Astrocyte (in vitro differentiated cells and primary cell): ENCODE measurements around the gene IGFALS. TPM values are rescaled to one million over a fixed set of nuclear protein-coding genes. Genes with fewer than 3 reads are reported as not detected.

Source experiments
- DNase-seq: peaks from one replicate; pipeline ENCODE4 v3.0.0-alpha.2; 2010; ENCODE audit warnings: low read depth
- FAIRE-seq: peaks from 2 replicates; lab custom pipeline; 2011; peaks lifted over from hg19 to GRCh38; lab: Jason Lieb, UNC
- H2AFZ ChIP-seq: 2 replicates; pipeline ENCODE4 v1.6.0; 2012; ENCODE audit warnings: low read depth, low read length, inconsistent platforms
- H3K27ac ChIP-seq: 2 replicates; pipeline ENCODE4 v1.5.1; 2011; ENCODE audit warnings: low read depth, low read length, inconsistent platforms
- H3K27me3 ChIP-seq: 2 replicates; pipeline ENCODE4 v1.6.0; 2011; ENCODE audit warnings: low read length, inconsistent platforms; ENCODE audit not compliant: insufficient read depth
- H3K36me3 ChIP-seq: 2 replicates; pipeline ENCODE4 v1.5.1; 2011; ENCODE audit warnings: low read length, inconsistent platforms; ENCODE audit not compliant: insufficient read depth
- H3K4me1 ChIP-seq: 2 replicates; pipeline ENCODE4 v1.5.1; 2011; ENCODE audit warnings: low read length, inconsistent platforms; ENCODE audit not compliant: insufficient read depth
- H3K4me2 ChIP-seq: 2 replicates; pipeline ENCODE4 v1.6.0; 2012; ENCODE audit warnings: low read length, inconsistent platforms
- H3K4me3 ChIP-seq: 2 replicates; pipeline ENCODE4 v1.5.1; 2011; ENCODE audit warnings: low read depth, mild to moderate bottlenecking, low read length, inconsistent platforms; ENCODE audit not compliant: insufficient read depth
- H3K79me2 ChIP-seq: 2 replicates; pipeline ENCODE4 v1.6.0; 2012; ENCODE audit warnings: mild to moderate bottlenecking, low read length, inconsistent platforms; ENCODE audit not compliant: insufficient read depth
- H3K9ac ChIP-seq: 2 replicates; pipeline ENCODE4 v1.6.0; 2012; ENCODE audit warnings: mild to moderate bottlenecking, low read length, inconsistent platforms
- H3K9me3 ChIP-seq: 2 replicates; pipeline ENCODE4 v1.5.1; 2012; ENCODE audit warnings: low read depth, mild to moderate bottlenecking, low read length, inconsistent platforms; ENCODE audit not compliant: insufficient read depth
- H4K20me1 ChIP-seq: 2 replicates; pipeline ENCODE4 v1.6.0; 2012; ENCODE audit warnings: low read length, inconsistent platforms; ENCODE audit not compliant: insufficient read depth
- H3K27ac Mint-ChIP-seq: one replicate; pipeline ENCODE4 v1.8.0; 2021; ENCODE audit warnings: mild to moderate bottlenecking, mixed read lengths; ENCODE audit not compliant: unreplicated experiment
- H3K27me3 Mint-ChIP-seq: one replicate; pipeline ENCODE4 v1.8.0; 2021; ENCODE audit warnings: low read depth, mixed read lengths; ENCODE audit not compliant: unreplicated experiment
- H3K36me3 Mint-ChIP-seq: one replicate; pipeline ENCODE4 v1.8.0; 2021; ENCODE audit warnings: low read depth, mixed read lengths; ENCODE audit not compliant: unreplicated experiment
- H3K4me1 Mint-ChIP-seq: one replicate; pipeline ENCODE4 v1.8.0; 2021; ENCODE audit warnings: low read depth, mixed read lengths; ENCODE audit not compliant: unreplicated experiment
- H3K4me3 Mint-ChIP-seq: one replicate; pipeline ENCODE4 v1.8.0; 2021; ENCODE audit warnings: mild to moderate bottlenecking, moderate library complexity, mixed read lengths; ENCODE audit not compliant: unreplicated experiment
- H3K9me3 Mint-ChIP-seq: one replicate; pipeline ENCODE4 v1.8.0; 2021; ENCODE audit warnings: mild to moderate bottlenecking, mixed read lengths; ENCODE audit not compliant: unreplicated experiment
- EZH2 ChIP-seq: IDR thresholded peaks from 2 replicates; pipeline ENCODE4 v1.6.1; 2012; ENCODE audit warnings: mild to moderate bottlenecking, low read length, inconsistent platforms; ENCODE audit not compliant: insufficient read depth
- total RNA-seq: library from RNA; stranded (reverse); gene quantifications from 2 replicates; pipeline ENCODE4 v1.2.1, GENCODE V29; 2021
- TF ChIP-seq, protein P1 (sequence below): IDR thresholded peaks from 2 replicates; pipeline ENCODE4 v1.5.1; 2011; ENCODE audit warnings: low read depth, mild to moderate bottlenecking, inconsistent platforms, low read length, moderate library complexity; ENCODE audit not compliant: insufficient read depth

IGFALS gene
- total RNA-seq, 1 donor from 2014 or later = not detected

DNA sequence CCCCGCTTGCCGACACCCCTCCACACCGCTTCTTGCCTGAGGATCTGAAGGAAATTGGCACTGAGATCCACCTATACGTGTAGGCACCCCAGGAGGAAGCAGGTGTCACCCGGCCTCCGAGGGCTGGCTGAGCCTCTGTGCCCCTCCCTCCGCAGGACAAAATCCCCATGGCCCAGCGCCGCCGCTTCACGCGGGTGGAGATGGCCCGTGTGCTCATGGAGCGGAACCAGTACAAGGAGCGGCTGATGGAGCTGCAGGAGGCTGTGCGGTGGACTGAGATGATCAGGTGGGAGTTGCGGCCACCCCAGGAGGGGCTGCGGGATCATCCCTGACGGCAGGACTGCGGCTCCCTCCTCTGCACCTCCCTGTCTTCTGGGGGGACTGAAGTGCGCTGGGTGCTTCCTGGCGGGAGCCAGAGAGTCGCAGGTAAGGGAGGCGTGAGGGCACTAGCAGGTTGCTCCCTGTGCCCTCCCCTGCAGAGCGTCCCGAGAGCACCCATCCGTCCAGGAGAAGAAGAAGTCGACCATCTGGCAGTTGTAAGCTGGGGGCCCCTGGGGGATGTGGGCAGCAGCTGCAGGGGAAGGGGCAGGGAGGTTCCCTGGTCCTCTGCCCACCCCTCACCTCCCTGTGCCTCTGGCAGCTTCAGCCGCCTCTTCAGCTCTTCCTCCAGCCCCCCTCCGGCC is 31.2 kb downstream of the IGFALS start:
- H3K9me3 ChIP-seq = no peaks in the 10 kb centered on the region
- no peak overlapping the region for H3K27ac ChIP-seq
- Mint-ChIP-seq H3K27ac (no peak overlapping the region), H3K4me1 (no peaks in the 10 kb centered on the region), H3K4me3 (no peak overlapping the region), H3K27me3 (no peaks in the 10 kb centered on the region), H3K36me3 (peaks cover 6% of the 10 kb centered on the region), H3K9me3 (no peaks in the 10 kb centered on the region)
- TF ChIP-seq, protein P1, sequence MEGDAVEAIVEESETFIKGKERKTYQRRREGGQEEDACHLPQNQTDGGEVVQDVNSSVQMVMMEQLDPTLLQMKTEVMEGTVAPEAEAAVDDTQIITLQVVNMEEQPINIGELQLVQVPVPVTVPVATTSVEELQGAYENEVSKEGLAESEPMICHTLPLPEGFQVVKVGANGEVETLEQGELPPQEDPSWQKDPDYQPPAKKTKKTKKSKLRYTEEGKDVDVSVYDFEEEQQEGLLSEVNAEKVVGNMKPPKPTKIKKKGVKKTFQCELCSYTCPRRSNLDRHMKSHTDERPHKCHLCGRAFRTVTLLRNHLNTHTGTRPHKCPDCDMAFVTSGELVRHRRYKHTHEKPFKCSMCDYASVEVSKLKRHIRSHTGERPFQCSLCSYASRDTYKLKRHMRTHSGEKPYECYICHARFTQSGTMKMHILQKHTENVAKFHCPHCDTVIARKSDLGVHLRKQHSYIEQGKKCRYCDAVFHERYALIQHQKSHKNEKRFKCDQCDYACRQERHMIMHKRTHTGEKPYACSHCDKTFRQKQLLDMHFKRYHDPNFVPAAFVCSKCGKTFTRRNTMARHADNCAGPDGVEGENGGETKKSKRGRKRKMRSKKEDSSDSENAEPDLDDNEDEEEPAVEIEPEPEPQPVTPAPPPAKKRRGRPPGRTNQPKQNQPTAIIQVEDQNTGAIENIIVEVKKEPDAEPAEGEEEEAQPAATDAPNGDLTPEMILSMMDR = no peak
- TF ChIP-seq EZH2 = no peak
- no peaks in the 10 kb centered on the region for H3K4me1 ChIP-seq
- H3K79me2 ChIP-seq = no peaks in the 10 kb centered on the region
- no peak overlapping the region for H2AFZ ChIP-seq
- H3K27me3 ChIP-seq = no peaks in the 10 kb centered on the region
- DNase-seq = no peak
- H3K36me3 ChIP-seq = peaks cover 2% of the 10 kb centered on the region
- no peak for FAIRE-seq
- H3K9ac ChIP-seq = no peak overlapping the region
- no peak overlapping the region for H3K4me2 ChIP-seq
- H3K4me3 ChIP-seq = no peak overlapping the region
- peaks cover 12% of the 10 kb centered on the region for H4K20me1 ChIP-seq

DNA sequence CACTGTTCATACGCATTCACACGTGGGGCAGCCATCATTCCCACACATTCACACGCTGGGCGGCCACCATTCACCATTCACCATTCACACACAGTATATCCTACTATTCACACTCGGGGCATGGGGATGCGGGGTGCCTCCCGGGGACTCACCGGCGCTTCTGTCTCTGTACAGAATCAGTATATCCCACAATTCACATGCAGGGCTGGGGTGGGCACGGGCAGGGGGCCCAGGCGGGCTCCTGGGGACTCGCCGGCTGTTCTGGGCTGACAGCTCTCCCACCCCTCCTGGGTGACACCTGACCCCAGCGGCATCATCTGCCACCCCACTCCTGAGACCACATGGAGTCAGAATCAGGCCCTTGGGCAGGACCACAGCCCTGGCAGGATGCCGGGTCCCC is 31.8 kb downstream of the IGFALS start:
- no peak for DNase-seq
- H2AFZ ChIP-seq = no peak overlapping the region
- Mint-ChIP-seq H3K27me3 (no peaks in the 10 kb centered on the region), H3K27ac (no peak overlapping the region), H3K9me3 (no peaks in the 10 kb centered on the region), H3K4me1 (no peaks in the 10 kb centered on the region), H3K36me3 (peaks cover 7% of the 10 kb centered on the region), H3K4me3 (no peak overlapping the region)
- H3K27ac ChIP-seq = no peak overlapping the region
- no peaks in the 10 kb centered on the region for H3K27me3 ChIP-seq
- H3K79me2 ChIP-seq = no peaks in the 10 kb centered on the region
- no peaks in the 10 kb centered on the region for H3K9me3 ChIP-seq
- TF ChIP-seq EZH2 = no peak
- TF ChIP-seq, protein P1 = no peak
- no peak overlapping the region for H3K4me3 ChIP-seq
- no peak overlapping the region for H3K4me2 ChIP-seq
- peaks cover 2% of the 10 kb centered on the region for H3K36me3 ChIP-seq
- H3K9ac ChIP-seq = no peak overlapping the region
- H4K20me1 ChIP-seq = peaks cover 12% of the 10 kb centered on the region
- no peak for FAIRE-seq
- H3K4me1 ChIP-seq = no peaks in the 10 kb centered on the region

DNA sequence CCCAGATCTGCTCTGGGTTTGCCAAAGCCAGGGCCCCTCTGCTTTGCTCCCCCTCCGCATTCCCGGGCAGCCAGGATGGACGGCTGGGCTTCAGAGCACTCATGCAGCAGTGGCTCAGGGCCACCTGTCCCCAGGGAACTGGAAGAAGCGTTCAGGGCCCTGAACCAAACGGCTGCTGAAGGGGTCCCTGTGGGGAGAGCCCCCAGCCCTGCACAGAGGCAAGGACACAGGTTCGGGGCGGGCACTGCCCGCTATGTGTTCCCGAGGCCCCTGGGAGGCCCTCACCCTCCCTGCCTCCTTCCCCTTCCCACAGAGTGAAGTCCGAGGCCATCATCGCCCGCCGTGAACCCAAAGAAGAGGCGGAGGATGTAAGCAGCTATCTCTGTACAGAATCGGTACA is 32.6 kb downstream of the IGFALS start:
- H3K27me3 ChIP-seq = no peaks in the 10 kb centered on the region
- Mint-ChIP-seq H3K27me3 (no peaks in the 10 kb centered on the region), H3K4me1 (no peaks in the 10 kb centered on the region), H3K27ac (no peak overlapping the region), H3K9me3 (no peaks in the 10 kb centered on the region), H3K36me3 (peaks cover 7% of the 10 kb centered on the region), H3K4me3 (no peak overlapping the region)
- H3K4me2 ChIP-seq = no peak overlapping the region
- no peak for DNase-seq
- peaks cover 2% of the 10 kb centered on the region for H3K36me3 ChIP-seq
- H3K27ac ChIP-seq = no peak overlapping the region
- no peak overlapping the region for H3K9ac ChIP-seq
- TF ChIP-seq, protein P1 = no peak
- no peak for TF ChIP-seq EZH2
- H4K20me1 ChIP-seq = peaks cover 15% of the 10 kb centered on the region
- no peaks in the 10 kb centered on the region for H3K4me1 ChIP-seq
- no peak overlapping the region for H2AFZ ChIP-seq
- FAIRE-seq = no peak
- no peaks in the 10 kb centered on the region for H3K79me2 ChIP-seq
- H3K9me3 ChIP-seq = no peaks in the 10 kb centered on the region
- H3K4me3 ChIP-seq = no peak overlapping the region
